Thyroid gland (tissue), 4 donors: Measurements from ENCODE around the gene ANKRD2.
"Not testable (repeated sequence)": the region's sequence is repeated elsewhere in the genome, so short reads cannot be mapped to it uniquely, and the experiment has no call there.

ENCODE experiments used
- CTCF ChIP-seq, 6 experiments: fragments of 200-600 bp in 3 of 6; fragments of 450-650 bp in 3 of 6; sonication (generic) in 3 of 6; IDR thresholded peaks; one replicate each; pipeline ENCODE4 v1.5.1; 2016 to 2019; ENCODE audit warnings: antibody characterized with exemption in 6 of 6, mild to moderate bottlenecking in 2 of 6, inconsistent platforms in 1 of 6, moderate library complexity in 1 of 6
- POLR2A ChIP-seq, 2 donors: fragments of 450-650 bp; IDR thresholded peaks; one replicate each; pipeline ENCODE4 v1.6.1; 2017; ENCODE audit warnings: antibody characterized with exemption in 2 of 2, mild to moderate bottlenecking in 2 of 2, moderate library complexity in 1 of 2

GRCh38 chr10:97561386-97562077, 11.0 kb upstream of the ANKRD2 start:
- not testable (repeated sequence) for TF ChIP-seq CTCF, POLR2A (IDR thresholded peaks at IDR 0.05)
